NCI-H748 (cell line): ENCODE measurements around the gene CHCHD10.

Source experiments
- DNase-seq: peaks from one replicate; lab custom pipeline; 2025; ENCODE audit not compliant: unreplicated experiment; lab: John Stamatoyannopoulos, UW

The CHCHD10 gene

DNA sequence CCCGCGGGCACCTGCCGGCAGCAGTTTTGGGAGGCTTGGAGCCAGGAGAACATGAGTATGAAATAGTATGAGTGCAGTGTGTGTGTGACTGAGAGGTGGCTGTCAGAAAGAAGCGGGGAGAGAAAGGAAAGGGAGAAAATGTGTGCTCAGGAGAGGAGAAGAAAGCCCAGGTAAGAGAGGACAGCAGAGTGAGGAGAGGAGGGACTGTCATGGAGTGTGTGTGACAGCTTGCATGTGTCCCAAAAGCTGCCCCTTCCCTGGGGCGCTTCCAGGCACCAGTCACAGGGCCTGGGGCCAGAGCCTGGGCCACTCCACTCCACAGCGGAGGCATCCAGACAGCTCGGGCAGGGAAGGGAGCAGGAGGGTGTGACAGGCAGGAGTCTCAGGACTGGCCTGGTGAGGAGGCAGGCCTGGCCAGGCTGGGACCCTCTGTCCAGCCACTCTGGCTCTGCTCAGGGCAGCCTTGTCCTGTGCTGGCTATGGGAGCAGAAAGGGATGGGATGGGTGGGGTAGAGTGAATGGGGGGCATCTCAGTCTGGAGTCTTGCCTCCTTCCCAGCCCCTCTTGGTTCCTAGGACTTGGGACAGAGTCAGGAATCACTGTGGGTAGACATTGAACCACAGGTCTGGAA, 5.8 kb upstream of the CHCHD10 start:
- no peak for DNase-seq

DNA sequence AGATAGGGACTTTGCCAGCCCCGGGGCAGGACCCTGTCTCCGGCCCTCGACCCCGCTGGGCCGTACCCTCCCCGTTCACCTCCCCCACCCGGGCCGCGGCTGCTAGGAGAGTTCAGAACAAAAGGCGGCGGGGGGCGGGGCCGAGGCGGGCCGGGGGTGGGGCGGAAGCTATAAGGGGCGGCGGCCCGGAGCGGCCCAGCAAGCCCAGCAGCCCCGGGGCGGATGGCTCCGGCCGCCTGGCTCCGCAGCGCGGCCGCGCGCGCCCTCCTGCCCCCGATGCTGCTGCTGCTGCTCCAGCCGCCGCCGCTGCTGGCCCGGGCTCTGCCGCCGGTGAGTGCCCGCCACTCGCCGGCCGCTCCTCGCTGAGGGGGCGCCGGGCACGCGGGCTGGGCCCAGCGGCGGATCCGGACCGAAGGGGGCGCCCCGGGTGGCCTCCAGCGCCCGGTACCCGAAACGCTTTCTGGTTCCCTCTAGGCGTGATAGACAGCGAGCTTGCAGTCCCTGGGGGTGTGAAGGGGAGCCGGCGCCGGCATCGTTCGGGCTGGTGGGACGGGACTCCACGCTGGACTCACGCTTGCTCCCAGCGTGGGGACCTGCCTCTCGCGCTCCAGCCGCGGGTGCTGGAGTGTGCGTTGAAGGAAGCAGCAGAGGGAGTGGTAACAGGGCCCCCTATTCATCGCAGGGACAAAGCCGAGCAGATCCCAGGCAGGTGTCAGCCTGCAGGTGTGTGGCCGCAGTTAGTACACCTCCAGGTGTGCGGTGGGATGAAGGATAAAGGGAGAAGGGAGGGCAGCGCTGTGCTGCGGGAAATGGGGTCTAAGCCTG, 5.1 kb upstream of the CHCHD10 start, which contains the start of gene MMP11:
Gene MMP11, plus strand, starts transcription at position 201 of the 825 bp plus-strand sequence. Its CDS starts 22 bp downstream, at position 223.
- DNase-seq: peak; percentile 84

DNA sequence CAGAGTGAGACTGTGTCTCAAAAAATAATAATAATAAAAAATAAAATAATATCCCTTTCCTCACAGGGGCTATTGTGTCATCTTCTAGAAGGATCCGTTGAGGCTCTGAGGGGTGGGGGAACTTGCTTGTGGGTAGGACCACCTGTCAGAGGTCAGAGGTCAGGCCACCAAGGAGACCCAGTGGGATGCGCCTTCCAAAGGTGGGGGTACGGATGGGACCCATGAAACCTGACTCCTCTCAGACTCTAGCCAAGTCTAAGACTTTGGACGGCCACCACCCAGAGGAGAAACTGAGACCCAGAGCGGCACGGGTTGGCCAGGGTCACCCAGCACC, 4.5 kb upstream of the CHCHD10 start:
- no peak for DNase-seq

DNA sequence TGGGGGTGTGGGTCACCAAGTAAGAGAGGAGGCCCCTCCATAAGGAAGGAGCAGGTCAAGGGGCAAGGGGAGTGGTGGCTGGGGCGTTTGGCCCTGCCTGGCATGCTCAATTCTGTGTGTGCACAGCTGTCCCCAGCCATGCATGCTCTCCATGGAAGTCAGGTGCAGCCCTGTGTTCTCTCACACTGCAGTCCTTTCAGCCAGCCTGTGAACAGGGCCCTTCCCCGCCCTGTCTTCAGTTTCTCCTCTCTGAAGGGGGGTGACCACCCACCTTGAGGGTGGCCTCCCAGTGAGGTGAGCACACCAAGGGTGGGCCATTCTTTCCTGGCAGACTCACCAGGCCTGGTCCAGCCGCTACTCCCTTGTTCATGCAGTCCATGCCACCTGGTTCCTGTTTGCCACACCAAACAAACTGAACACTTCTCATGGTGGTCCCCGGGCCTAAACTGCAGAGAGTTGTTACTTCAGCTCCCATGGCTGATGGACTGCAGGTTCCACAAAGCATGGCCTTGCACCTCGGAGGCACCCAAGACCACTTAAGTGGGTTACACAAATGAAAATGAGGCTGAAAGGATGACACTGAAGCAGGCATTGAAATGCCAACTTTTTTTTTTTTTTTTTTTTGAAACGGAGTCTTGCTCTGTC, 1.7 kb upstream of the CHCHD10 start:
- DNase-seq: no peak

DNA sequence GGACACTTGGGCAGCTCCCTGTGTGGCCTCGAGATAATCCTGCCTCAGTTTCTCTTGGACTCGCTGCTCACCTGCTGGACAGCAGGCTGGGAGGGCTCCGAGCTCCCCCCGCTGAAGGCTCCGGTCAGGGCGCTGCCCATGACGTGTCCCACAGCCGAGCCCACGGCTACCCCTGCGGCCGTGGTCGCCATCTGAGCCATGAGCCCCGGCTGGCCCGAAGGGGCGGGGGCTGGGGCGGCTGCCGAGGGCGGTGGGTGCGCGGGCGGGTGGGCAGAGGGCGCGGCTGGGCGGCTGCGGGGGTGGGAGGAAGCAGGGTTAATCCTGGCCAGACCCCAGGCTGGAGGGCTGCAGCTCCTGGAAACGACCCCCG, 484 bp downstream of the CHCHD10 start:
- no peak for DNase-seq

DNA sequence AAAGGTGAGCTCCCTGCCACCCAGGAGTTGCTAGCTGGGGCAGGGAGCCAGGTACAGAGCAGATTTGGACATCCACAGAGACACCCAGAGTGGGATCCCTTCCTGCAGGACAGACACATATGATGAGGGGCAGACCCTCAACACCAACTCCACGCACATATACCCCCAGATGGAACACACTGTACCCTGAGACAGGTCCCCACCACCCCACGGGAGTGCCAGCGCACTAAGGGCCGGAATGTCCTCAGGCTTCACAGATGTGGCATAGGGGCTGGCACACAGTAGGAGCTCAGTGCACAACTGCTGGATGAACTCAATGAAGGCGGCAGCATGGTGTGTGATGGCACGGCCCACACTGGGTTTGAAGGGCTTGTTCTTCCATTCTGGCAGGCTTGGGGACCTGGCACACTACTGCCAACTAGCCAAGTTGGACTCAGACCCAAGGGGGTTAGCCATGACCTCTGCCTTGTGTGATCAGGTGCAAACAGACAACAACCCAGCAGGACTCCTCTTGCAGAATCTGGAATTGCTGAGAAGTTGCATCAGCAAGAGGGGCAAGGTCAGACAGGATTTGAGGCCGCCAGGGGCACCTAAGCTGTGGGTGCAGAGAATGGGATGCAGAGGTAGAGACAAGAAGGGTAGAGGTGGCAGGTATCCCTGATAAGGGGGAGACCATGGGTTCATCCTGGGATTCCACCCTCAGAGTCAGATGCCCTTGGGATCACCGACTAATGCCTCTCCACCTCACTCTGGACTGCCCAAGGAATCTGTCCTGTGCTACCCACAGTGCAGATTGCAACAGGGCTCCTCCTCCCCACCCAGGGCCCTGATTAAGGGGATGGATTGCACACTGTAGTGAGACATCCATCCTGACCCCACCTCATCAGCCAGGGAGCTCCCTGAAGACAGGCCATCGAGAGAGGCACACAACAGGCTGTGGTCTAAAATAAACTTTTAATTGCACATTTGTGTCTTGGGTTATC, 2.6 kb downstream of the CHCHD10 start:
- no peak for DNase-seq

DNA sequence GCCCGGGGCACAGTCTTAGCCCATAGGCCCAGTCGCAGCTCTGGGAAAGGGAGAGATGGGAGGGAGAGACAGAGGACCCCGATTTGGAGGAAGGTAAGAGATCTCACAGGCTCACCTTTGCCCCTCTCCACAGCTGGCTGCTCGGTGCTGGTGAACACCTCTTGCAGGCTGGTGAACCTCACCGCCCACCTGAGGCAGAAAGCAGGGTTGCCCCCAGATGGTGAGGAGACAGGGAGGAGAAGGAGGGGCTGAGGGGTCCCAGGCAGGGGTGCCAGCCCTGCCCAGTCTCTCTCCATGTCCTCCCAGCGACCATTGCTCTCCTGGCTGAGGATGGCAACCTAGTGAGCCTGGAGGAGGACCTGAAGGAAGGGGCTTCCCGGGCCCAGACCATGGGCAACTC, 3.8 kb downstream of the CHCHD10 start:
- no peak for DNase-seq

DNA sequence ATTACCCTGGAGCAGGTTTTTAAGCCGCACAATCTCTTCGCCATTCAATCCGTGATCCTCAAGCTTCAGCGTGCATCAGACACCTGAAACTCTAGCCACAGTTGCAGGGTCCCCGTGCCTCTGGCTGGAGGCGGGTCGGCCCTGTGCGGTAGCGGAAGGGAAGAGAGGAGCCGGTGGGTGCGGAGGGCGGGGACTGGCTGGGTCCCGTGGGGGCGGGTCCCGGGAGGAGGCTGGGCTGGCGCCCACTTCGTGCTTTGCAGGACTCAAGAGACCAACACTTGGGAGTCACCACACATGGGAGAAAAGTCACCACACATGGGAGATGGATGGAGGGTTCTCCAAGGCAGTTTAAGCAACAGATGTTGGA, 4.2 kb downstream of the CHCHD10 start:
- no peak for DNase-seq

DNA sequence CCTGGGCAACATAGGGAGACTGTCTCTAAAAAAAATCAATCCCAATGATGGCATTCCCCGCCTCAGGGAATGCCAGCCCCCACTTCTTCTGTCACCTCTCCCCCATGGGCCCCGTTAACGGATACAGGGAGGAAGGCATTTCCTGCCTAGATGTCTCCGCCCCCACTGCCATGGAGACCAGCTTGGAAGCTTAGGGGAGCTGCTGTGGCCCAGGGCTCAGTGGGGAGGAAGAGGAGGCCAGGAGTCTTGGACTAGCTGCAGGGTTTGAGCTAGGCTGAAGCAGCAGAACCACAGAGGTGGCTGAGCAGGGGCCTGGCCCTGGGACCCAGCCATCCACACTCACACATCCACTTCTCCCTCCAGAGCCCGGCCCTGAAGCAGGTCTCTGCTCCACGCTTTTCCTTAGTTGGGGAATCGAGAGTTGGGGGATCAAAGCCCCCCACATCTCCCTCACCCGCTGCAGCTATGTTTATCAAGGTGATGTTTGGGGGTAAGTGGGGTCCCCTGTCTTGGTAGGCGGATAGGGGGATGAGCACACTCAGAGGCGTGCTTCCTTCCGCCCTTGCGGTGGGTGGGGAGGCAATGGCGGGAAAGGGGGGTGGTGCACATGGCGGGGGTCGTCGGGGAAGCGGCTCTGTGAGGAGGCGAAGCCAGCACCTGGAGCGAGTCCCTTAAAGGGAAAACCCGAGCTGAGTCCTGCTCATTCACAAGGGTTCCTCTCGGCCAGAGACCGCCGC, 4.8 kb downstream of the CHCHD10 start, which contains the start of gene C22orf15:
Gene C22orf15, plus strand, starts transcription at position 149 of the 737 bp plus-strand sequence. Its CDS starts 317 bp downstream, at position 466.
- DNase-seq: no peak

DNA sequence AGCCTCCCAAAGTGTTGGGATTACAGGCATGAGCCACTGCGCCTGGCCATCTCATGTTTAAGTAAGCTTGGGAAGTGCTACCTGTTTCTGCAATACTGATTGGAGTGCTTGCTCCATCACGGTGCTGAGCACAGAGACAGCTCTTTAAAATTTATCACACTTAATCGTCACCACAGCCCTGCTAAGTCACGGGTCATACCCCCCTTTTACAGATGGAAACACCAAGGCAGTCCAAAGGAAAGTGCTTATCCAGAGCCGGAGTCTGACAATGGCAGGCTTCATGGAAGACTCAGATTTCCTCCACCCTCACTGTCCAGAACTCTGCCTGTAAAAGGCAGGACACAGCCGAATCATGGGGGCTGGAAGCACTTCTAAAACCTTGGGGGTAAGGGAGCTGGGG, 7.7 kb downstream of the CHCHD10 start:
- no peak for DNase-seq

DNA sequence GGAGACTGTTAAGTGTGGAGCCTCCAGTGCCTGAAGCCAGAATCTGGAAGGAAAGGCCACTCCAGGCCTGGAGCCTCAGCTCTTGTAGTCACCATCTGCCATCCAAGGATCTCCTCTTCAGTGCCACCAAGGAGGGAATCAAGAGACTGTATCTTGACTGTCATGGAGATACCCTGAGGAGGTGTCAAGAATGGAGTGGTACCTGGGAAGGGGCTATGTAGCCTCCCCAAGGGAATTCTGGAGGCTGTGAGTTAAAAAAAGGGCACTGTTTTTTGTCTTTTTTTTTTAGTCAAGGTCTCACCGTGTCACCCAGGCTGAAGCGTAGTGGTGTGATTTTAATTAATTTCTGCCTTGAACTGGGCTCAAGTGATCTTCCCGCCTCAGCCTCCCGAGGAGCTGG, 8.2 kb downstream of the CHCHD10 start:
- no peak for DNase-seq

DNA sequence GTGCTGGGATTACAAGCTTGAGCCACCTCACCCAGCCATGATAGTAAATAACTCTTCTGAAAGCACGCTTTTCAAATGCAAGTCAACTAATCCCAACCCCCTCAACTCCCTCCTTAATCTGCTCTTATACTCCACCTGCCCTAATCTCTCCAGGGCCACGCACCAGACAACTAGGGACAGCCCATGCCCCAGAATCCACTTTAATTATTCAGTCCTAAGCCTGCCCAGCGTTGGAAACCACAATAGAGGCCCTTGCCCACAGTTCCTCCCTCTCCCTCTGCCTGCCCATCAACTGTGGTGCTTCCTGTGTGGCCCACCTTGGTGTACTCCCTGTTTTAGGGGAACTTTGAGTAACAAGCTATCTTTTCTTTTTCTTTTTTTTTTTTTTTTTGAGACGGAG, 10.9 kb downstream of the CHCHD10 start:
- DNase-seq: no peak

DNA sequence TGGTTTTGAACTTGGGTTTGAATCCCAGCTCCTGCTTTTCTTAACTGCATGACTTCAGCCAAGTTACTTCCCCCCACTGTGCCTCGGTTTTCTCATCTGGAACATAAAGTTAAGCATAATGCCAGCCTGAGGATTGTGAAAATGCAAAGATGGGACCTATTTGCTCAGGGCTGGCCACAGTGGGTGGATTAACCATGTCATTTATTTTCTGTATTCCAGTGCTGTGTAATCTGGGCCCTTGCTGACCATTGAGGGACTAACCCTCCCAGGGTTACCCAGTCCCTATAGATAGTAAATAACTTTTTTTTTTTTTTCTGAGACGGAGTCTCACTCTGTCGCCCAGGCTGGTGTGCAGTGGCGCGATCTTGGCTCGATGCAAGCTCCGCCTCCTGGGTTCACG, 12.1 kb downstream of the CHCHD10 start:
- DNase-seq: no peak

DNA sequence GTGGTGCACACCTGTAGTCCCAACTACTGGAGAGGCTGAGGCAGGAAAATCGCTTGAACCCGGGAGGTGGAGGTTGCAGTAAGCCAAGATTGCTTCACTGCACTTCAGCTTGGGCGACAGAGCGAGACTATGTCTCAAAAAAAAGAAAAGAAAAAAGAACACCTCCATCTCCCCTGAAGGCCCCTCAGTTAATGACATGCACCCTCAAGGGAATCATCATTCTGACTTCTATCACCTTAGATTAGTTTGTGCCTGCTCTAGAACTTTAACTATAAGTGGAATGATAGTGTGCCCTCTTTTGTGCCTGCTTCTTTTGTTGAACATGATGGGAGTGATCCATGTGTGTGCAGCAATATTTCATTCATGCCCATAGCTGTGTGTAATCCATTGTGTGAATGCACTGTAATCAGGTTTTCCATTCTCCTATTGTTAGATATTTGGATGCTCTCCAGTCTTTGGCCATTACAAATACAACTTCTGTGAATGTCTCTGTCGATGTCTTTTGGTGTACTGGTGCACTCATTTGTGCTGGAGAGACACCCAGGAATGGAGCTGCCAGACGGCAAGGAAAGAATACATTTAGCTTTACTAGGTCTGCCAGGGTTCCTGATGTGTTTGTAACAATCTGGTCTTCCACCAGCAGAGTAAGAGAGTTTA, 12.7 kb downstream of the CHCHD10 start:
- no peak for DNase-seq

DNA sequence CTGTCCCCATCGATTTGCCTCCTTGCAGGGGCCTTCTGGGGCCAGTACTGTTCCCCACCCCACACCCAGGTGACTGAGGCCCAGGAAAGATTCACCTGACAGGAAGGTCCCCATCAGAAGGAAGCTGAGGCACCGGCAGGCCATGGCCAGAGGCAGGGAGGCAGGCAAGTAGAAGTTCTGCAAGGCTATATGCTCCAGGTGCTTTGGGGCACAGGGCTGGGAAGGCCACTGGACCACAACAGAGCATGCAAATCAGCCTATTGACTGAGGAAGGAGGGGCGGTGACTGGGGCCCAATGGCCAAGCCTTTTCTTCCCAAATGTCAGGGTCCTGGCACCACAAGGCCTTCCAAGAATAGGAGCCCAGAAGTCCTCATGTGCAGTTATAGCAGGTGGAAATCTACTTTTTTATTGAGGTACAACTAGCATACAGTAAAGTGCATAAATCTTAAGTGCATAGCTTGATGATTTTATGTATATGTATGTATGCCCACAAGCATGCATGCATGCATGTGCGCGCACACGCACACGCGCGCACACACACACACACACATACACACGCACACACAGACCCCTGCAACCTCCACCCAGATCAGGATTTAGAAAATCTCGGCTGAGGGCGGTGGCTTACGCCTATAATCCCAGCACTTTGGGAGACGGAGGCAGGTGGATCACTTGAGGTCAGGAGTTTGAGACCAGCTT, 13.4 kb downstream of the CHCHD10 start, which contains the start of gene VPREB3:
Gene VPREB3, minus strand, starts transcription at position 206 of the 700 bp plus-strand sequence. Its CDS starts 62 bp downstream, at position 144.
- DNase-seq: no peak

DNA sequence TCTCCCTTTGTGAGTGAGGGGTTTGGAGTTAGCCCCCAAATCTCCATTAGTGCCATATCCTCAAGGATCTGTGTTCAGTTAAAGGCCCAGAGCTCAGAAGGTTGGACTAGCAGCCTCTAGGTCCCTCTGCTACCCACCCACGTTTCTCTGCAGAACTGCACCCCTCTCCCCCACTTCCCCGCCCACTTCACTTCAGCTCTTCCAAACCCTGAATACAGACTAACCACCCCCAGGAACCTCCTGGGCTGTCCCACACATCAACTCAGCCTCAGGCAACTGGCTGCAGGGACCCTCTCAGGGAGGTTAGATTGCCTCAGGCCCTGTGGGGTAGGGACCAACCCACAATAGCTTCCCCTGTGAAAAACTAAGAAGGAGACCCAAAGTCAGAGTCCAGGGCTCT, 14.4 kb downstream of the CHCHD10 start:
- DNase-seq: no peak

DNA sequence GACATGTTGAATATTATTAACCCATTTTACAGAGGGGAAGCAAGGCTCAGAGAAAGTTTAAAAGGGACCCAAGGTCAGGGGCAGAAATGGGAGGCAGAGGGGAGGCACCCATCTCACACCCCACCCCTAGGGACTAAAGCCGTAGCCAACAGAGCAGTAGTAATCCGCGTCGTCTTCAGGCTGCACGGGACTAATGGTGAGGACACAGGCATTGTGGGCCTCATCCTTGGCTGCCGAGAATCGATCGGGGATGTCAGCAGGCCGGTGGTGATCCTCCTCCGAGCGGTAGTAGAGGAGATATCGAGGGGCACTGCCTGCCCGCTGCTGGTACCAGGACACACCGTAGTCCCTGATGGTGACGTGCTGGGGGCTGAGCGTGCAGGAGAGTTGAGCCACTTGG, 15.0 kb downstream of the CHCHD10 start:
- no peak for DNase-seq

DNA sequence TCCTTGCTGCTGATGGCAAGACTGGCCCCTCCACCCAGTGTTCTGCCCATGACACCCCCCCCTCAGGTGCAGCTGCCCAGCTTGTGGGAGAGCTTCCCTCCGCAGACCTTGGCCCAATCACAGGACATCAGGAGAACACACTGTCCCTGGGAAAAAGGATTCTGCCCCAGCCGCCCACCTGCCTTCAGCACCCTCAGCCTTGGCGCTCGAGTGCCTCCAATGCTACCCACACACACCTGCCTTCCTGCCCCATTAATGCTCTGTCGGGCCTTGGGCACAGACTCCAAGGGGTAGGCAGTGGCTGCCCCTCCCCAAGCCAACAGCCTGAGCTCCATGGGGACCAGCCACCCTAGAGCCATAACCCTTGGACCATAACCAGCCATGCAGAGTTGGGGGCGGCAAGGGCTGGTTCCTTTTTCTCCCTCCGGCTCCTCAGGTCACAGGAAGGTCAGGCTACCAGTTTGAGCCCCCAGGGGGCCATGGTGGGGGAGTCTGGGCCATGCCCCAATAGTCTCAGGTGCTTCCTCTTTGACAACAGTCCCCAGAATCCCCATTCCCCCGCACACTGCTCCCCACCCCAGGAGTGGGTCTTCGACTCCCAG, 15.6 kb downstream of the CHCHD10 start:
- DNase-seq: no peak
